Fibroblast of skin of abdomen (primary cell): ENCODE results near the gene BSN.

Source experiments
- DNase-seq: peaks from one replicate; pipeline ENCODE4 v3.0.0-alpha.2; 2013

BSN gene

DNA sequence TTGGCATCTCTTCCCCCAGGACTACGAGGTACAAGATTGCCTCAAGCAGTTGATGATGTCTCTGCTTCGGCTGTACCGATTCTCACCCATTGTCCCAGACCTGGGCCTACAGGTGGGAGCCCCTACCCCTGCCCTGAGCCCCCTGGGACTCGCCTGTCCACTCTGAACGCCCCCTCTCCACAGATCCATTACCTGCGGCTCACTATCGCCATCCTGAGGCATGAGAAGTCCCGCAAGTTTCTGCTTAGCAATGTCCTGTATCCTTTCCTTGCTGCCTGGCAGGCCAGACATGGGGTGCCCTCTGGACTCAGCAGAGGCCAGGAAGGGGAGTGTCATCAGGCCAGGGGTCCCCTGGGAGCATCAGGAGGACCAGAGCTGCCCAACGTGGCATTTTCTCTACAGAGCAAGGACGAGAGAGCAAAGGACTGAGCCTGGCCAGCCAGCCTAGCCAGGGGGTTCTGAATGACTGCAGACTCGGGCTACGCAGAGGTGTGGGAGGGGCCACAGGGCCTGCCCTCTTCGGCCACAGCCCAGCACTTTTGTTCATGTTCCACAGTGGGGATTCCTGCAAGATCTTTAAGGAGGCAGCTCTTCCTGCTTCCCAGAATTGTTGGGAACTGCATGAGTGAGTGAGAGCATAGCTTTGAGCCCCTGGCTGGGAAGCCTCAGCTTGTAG lies 146.3 kb downstream of the BSN start:
- DNase-seq, result no peak

DNA sequence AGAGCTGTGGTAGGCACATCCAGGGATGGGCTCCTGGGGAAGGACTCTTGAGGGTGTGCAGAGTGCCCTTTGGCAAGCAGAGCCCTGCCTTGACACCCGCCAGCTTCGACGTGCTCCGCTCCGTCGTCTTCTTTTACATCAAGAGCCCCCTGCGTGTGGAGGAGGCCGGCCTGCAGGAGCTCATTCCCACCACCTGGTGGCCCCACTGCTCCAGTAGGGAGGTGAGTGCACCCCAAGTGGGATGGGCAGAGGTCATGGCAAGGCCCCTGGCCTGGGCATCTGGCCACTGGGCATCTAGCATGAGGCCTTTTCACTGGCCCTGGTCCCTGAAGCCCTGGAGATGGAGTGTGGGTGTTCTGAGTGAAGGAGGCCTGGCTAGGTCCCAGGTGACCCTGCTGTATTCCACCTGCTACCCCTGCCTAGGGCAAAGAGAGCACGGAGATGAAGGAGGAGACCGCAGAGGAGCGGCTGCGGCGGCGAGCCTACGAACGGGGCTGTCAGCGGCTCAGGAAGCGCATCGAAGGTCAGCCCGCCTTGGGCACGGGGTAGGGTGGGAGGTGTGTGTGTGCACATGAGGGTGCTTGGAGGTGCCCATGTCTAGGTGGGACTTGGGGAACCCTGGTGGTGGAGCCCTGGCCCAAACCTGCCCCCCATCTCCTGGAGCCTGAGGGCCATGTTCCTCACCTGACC lies 147.3 kb downstream of the BSN start:
- no peak for DNase-seq

DNA sequence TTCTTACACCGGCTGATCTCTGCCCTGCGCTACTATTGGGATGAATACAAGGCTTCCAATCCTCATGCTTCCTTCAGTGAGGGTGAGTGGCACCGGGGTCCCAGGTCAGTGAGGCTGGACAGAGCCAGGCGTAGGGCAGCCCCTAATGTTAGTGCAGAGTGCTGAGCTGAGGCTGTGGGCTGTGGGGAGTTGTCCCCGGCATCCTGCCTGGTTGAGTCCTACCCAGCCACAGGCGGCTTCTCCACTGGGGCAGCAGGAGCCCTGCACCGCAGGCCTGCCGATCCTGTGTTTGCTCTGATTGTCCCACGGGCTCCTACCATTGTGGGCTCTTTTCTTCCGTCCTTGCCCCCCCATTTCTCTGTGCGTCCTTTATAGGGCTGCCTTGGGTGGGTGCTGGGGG lies 148.4 kb downstream of the BSN start:
- no peak for DNase-seq

DNA sequence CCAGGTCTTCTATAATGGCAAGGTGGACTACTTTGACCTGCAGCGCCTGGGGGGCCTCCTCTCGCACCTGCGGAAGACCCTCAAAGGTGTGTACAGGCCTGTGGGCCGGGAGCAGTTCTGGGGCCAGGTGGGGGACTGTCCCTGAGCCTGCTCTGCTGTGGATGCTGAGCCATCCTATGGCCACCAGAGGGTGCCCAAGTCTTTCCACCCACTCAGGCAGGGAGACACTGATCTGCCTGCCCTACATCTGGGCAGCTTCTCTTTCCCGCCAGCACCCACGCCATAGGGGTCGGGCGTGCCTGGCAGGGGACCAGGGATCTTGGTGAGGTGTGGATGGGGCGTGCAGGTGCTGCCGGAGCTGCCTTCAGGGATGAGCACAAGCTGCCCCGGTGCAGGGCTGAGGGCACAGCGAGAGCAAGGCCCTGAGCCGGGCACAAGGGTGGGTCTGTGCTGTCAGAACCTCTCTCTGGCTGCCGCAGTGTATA lies 149.2 kb downstream of the BSN start:
- DNase-seq, result peak; percentile 60

DNA sequence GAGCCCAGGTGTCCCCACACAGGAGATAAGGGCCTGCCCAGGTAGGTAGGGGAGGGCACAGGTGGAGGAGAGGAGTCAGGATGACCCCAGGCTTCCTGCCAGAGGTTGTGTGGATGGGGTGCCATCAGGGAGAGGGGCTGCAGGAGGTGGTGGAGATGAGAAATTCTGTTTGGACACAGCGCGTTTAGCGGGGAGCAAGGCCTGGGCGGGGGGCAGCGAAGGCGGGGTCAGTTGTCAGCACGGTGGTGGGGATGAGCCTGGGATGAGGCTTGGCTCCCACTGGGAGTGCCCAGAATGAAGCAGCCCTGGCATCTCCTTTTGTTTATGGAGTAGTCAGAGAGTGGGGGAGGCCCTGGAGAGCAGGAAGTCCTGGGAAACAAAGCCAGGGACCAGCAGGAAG lies 149.7 kb downstream of the BSN start:
- no peak for DNase-seq

DNA sequence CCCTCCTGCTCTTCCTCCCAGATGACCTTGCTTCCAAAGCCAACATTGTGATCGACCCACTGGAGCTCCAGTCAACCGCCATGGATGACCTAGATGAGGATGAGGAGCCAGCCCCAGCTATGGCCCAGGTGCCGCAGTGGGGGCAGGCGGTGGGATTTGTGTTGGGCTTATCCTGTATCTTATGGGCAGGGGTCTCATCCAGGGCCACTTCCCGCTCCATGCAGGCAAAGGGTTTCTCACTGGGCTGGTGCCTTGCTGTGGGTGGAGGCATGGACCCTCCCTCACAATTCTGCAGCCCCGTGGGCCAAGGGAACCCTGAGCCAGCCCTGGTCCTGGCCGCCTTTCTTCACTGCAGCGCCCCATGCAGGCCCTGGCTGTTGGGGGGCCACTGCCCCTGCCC lies 150.4 kb downstream of the BSN start:
- no peak for DNase-seq

DNA sequence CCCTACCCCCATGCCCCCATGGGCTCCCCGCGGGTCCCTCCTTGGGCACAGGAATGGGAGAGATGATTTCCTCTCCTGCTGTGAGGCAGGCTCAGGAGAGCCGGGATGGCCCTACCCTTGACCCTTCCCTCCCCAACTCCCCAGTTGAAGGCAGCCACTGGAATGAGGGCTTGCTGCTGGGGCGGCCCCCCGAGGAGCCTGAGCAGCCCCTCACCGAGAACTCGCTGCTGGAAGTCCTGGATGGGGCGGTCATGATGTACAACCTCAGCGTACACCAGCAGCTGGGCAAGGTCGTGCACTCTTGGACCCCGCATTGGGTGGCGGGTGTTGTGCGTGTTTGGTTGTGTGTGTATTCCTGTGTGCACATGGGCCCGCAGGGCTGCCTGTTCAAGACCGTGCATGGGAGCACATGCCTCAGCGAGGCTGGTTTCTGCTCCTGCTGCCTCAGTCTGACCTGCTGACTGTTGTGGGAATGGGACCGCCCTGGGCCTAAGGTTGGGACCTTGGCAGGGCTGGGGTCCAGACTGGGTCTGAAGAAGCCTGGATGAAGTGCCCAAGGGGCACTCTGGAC lies 151.2 kb downstream of the BSN start:
- DNase-seq, result no peak

DNA sequence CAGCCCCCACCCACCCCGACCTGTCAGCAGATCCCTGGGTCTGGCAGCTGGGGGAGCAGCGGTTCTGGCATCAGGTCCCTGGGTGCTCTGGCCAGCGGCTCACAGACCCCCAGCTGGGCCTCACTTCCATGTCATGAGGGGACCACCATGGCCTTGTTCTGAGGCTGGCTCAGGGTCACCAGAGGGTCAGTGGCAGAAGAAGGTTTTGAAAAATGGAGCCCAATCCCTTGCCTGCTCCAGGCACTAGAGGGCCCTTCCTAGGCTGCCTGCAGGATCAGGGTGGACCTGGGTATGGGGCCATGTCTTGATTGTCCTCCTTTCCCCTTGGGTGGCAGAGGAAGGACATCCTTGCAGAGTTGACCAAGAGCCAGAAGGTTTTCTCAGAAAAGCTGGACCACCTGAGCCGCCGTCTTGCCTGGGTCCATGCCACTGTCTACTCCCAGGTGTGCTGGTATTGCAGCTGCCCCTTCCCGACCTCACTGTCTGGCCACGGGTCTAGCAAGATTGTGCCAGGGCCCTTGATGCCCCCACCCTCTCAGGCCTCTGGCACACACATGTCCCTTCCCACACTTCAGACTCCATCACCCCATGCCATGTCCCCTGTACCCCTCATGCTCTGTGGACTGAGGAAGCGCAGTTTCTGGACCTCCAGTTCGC lies 152.3 kb downstream of the BSN start:
- DNase-seq, result no peak

DNA sequence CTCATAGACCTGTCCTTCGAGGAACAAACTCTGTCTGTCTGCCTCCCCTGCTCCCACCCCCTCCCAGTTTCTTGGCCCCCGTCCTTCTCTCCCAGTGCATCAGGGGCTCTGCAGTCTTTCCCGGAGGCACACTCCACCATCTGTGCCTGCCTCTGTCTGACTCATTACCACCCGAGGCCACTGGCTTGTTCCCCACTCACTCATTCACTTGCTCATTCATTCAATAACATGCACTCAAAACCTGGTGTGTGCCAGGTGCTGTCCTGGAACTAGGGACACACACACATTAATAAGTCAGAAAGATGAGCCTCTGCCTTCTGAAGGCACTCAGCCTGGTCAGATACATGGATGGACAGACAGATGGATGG lies 152.8 kb downstream of the BSN start:
- DNase-seq, result no peak

DNA sequence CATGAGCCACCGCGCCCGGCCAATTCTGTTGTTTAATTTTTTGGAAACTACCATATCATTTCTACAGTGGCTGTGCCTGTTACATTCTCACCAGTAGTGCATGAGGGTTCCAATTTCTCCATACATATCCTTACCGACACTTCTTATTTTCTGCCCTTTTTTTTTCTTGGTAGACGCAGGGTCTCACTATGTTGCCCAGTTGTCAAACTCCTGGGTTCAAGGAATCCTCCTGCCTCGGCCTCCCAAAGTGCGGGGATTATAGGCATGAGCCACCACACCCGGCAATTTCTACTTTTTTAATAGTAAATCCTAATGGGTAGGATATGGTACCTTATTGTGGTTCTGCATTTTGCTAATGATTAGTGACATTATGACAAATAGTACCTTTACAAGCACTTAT lies 155.6 kb downstream of the BSN start:
- no peak for DNase-seq

DNA sequence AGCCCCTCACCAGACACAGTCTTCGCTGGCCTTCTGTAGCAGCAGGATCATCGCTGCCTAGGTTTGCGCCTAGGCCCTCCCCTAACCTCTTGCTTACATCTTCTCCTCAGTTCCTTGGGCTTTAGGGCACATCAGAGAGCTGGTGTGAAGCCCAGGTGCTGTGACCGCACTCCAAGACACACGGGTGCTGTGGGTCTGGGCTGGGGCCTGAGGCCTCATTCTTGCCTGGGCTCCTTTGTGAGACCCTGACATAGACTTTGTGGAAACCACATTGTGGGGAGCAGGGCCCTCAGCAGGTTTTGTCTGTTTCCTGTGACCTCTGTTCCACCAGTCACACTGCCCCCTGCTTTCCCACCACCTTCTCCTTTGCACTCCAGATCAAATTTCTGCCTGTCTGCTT lies 157.2 kb downstream of the BSN start:
- DNase-seq, result no peak

DNA sequence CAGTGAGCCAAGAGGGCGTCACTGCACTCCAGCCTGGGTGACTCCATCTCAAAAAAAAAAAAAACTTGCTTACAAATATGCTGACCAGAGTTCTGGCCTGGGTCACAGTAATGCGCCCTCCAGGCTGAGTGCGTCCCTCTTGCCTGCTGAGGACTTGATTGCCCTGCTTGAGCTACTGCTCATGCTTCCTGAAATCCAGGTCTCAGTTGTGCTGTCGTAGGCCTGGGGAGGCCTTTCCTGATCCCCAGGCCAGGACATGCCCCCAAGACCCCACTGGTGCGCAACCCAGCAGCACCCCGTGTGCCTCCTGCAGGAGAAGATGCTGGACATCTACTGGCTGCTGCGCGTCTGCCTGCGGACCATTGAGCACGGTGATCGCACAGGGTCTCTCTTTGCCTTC lies 157.9 kb downstream of the BSN start:
- no peak for DNase-seq

DNA sequence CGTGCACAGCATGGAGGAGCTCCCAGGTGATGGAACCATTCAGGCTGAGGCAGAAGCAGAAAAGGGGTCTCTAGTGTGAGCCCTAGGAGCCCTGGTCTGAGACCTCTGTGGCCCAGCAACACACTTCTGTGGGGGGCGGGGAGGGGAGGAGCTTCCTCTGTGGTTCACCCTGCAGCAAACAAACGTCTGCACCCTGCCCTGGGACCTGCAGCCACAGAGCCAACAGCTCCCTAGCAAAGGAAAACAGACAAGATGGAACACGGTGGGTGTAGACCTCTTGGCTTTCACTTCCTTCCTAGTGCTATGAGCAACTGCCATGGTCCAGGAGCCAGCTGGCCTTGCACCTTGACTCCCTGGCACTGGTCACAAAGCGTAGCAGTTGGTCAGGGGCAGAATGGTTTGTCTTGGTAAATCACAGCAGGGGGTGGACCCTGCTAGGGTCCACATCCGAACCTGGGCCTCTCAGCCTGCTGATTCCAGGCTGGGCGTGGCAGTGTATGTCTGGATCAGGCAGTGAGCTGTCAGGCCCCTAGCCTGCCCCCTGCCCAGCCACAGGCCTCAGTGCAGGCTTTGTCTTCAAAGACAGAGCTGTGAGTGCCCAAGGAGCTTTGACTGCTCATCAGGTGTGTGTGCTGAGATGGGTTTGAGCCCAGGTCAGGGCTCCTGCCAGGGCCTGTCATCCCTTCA lies 158.5 kb downstream of the BSN start:
- no peak for DNase-seq

DNA sequence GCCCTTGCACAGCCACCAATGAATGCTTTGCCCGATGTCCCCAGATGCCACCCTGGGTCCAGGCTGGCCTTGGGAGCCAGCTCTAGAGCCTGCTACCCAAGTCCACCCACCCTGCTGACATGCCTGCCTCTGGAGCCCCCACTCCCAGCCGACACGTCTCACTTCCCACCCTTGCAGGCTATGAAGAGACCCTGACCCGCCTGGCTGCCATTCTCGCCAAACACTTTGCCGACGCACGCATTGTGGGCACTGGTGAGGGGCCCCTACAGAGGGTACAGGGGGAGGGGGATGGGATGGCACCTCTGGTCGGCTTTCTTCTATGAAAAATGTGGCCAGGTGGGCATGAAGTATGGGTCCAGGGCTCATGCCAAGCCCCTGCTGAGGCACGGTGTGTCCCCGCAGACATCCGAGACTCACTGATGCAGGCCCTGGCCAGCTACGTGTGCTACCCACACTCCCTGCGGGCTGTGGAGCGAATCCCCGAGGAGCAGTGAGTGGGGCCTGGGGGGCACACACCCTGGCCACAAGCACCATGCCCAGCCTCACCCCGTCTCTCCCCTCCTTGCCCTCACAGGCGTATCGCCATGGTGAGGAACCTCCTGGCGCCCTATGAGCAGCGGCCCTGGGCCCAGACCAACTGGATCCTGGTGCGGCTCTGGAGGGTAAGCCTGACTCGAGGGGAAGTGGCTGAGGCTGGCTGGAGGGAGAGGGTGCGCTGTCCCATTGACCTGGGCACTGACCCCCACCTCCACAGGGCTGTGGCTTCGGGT lies 159.2 kb downstream of the BSN start:
- no peak for DNase-seq

DNA sequence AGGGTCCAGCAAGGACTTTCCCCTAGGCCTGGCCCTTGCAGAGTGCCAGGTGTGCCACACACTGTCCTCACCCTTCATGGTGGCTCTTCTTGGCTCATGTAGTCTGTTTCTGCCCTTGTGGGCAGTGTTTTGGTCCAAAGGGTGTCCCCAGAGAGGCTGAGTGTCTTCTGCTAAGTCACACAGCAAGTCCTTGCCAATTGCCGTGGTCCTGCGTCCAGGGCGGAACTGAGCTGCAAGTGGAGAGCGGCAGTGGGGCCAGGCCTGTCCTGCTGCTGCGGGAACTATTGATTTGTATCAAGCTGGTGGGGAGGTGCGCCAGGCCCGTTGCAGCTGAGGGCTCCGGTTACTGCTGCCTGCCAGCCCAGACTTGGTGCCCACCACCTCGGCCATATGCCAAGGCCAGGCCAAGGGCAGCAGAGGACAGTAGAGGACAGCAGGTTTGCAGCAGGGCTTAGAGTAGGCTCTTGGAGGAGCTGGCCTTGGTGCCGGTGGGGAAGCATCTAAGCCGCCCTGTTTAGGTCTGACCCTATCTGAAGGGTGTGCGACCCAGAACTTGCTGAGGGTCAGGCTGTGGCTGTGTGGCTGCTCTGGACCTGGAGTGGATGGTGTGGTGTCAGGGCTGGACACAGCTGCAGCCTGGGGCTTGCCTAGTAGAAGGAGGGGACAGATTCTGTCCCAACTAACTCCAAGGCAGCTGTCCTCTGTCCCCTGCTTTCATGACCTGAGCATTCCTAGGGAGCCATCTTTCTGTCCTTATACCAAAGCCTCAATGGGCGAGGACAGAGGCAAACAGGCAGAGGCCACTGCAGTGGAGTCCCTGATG lies 160.7 kb downstream of the BSN start:
- DNase-seq, result no peak

DNA sequence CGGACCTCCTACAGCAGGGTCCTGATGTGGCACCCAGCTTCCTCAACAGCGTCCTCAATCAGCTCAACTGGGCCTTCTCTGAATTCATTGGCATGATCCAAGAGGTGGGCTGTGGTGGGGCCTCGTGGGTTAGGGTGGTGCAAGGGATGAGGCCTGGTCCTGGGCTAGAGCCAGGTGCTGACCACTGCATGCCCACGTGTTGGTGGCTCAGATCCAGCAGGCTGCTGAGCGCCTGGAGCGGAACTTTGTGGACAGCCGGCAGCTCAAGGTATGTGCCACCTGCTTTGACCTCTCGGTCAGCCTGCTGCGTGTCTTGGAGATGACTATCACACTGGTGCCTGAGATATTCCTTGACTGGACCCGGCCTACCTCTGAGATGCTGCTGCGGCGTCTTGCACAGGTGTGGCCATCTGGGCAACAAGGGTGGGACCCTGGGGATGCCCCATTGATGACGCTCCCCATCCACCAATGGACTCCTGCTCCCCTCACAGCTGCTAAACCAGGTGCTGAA lies 161.4 kb downstream of the BSN start:
- DNase-seq, result no peak

DNA sequence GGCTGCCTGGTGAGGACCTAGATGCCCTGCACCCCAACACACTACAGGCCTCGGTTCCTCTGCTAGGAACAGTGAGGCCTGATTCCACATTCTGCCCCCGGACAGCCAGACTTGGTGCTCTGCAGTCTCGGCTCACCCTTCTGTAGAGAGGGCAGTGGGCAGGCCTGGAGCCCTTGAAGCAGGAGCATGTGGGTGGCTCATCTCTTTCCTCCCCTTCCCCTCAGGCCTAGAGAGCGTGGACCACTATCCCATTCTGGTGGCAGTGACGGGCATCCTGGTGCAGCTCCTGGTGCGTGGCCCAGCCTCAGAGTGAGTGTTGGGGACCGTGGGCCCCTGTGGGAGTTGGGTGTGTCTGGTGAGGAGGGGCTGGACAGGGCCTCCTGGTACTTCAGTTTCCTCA lies 161.9 kb downstream of the BSN start:
- DNase-seq, result no peak

DNA sequence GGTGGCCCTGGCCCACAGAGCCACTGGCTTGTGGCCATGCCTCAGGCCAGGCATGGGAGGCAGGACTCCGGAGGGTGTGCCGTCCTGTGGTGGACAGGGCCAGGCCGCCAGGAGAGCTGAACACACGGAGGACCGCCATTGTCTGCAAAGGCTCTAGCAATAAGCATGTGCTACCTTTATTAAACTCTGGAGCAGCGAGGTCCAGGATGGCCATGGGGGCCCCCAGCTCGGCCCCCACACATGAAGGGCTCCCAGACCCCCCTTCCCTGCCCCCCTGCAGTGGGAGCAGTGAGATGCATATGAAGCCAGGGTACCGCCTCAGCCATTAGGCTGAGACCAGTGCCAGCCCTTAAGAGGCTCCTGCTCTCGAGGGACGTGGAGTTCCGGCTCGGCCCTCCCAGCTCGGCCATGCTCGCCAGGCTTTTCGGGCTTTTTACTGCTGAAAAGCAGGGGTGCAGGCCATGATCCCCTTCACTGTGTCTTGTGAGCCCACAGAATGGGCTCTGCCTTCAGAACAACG lies 162.5 kb downstream of the BSN start:
- DNase-seq, result no peak

DNA sequence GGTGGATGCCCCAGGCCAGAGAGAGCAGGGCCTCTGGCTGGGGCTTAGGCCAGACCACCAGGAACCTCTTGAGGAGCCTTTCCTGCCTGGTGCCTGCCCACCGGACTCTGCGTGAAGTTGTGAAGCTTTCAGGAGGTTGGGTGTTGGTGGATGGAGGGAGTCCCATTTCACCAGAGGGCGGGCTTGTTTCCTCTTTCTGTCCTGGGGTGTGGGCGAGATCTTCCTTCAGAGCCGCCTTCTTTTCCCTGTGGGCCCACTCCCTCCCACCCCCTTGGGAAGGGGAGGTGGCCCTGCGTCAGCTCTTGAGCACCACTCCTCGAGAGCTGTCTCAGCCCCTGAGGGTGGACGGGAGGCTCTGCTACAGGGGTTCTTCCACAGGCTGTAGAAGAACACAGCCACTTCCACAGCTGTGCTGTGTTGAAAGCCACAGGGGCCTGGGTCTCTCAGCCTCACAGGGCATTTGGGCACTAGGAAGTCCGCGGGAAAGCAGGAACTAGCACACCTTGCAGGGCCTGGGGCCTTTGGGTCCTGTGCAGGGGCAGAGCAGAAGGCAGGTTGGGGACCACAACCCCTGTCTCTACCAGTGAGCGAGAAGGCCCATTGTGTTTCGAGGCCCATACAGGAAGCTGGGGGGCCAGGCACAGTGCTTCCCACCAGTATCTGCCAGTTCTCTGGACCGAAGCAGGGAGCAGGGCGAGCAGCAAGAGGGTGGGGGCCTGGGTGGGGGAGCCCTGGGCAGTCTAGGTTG lies 163.1 kb downstream of the BSN start:
- DNase-seq, result no peak
